HG02623 (cell line): ENCODE results near the gene NDUFV3.
"Not testable (repeated sequence)": the region's sequence is repeated elsewhere in the genome, so short reads cannot be mapped to it uniquely, and the experiment has no call there.

Source experiments
- ATAC-seq: cut with Tn5 transposase; IDR thresholded peaks from one replicate; pipeline ENCODE4 v1.9.1; 2021; ENCODE audit warnings: moderate library complexity; ENCODE audit not compliant: unreplicated experiment

The NDUFV3 gene

DNA sequence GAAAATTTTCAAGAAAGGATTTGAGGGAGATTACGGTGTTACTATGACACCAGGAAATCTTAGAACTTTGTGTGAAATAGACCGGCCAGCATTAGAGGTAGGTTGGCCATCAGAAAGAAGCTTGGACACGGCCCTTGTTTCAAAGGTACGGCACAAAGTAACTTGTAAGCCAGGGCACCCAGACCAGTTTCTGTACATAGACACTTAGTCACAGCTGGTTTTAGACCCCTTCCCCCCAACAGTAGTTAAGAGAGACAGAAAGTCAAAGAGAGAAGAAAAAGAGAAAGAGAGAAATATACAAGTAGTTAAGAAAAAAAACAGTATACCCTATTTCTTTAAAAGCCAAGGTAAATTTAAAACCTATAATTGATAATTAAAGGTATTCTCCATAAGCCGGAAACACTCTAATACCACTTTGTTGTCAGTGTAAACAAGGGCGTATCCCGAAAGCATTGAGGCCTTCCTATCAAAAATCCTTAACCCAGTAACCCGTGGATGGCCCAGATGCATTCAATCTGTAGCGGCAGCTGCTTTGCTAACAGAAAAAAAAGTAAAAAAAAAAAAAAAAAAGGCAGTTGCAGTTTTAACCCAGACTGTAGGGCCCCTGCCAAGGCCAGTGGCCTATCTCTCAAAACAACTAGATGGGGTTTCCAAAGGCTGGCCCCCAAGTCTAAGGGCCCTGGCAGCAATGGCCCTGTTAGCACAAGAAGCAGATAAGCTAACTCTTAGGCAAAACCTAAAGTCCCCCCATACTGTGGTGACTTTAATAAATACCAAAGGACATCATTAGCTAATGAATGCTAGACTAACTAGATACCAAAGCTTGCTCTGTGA lies 40.2 kb downstream of the NDUFV3 start:
- not testable (repeated sequence) for ATAC-seq

DNA sequence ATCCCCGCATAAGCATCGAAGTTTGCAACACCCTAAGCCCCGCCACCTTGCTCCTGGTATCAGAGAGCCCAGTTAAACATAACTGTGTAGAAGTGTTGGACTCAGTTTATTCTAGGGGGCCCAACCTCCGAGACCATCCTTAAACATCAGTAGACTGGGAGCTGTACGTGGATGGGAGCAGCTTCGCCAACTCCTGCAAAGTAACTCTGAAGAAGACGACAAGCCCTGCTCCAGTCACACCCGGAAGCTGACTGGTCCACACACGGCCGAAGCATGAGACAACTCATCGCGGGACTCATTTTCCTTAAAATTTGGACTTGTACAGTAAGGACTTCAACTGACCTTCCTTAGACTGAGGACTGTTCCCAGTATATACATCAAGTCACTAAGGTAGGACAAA lies 40.9 kb downstream of the NDUFV3 start:
- ATAC-seq, result not testable (repeated sequence)

DNA sequence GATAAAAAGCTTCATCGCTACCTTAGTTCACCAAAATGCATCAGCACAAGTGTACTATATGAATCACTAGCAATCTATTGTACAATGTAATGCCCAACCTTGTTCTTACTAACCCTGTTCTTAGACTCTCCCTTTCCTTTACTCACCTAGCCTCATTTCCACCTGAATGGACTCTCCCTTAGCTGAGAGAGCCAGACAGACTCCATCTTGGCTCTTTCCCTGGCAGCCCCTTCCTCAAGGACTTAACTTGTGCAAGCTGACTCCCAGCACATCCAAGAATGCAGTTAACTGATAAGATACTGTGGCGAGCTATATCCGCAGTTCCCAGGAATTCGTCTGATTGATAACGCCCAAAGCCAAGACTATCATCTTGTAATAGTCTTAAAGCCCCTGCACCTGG lies 43.3 kb downstream of the NDUFV3 start:
- ATAC-seq, result not testable (repeated sequence)

- ATAC-seq, result not testable (repeated sequence)
These were observed 44.2 kb downstream of the NDUFV3 start for GRCh38 chr21:42937034-42937940.

DNA sequence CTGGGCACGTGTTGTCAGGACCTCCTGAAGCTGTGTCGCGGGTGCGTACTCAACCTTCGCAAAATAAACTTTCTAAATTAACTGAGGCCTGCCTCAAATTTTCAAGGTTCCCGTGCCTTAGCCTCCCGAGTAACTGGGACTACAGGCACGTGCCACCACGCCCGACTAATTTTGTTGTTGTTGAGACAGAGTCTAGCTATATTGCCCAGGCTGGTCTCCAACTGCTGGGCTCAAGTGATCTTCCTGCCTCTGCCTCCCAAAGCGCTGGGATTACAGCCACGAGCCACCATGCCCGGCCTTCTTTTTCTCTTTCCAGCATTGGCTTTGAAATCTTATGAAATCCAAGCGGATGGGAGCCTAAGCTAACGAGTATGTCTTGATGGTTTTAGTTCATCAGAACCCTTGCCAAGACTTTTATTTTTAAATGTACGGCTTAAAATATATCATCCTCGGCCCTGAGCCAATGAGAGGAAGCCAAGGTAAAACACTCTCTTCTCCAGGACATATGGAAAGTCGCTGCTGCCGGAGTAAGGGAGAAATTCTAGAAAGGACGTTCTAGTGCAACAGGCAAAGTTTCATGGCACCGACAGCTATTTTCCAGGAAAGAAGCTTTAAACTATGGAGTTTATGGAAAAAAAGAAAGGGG lies 45.0 kb downstream of the NDUFV3 start:
- ATAC-seq, result no peak

DNA sequence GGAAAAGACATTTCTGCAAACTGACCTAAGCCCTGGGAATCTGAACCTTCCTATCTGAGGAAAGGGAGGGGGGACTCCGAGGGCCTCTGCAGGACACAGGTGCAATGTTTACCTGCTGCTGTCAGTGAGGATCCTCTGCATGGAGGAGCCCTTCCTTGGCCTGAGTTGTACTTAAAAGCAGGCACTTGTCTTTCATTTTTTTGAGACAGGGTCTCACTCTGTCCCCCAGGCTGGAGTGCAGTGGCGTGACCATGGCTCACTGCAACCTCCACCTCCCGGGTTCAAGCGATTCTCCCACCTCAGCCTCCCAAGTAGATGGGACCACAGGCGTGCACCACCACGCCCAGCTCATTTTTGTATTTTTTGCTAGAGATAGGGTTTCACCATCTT lies 45.5 kb downstream of the NDUFV3 start:
- ATAC-seq, result not testable (repeated sequence)

DNA sequence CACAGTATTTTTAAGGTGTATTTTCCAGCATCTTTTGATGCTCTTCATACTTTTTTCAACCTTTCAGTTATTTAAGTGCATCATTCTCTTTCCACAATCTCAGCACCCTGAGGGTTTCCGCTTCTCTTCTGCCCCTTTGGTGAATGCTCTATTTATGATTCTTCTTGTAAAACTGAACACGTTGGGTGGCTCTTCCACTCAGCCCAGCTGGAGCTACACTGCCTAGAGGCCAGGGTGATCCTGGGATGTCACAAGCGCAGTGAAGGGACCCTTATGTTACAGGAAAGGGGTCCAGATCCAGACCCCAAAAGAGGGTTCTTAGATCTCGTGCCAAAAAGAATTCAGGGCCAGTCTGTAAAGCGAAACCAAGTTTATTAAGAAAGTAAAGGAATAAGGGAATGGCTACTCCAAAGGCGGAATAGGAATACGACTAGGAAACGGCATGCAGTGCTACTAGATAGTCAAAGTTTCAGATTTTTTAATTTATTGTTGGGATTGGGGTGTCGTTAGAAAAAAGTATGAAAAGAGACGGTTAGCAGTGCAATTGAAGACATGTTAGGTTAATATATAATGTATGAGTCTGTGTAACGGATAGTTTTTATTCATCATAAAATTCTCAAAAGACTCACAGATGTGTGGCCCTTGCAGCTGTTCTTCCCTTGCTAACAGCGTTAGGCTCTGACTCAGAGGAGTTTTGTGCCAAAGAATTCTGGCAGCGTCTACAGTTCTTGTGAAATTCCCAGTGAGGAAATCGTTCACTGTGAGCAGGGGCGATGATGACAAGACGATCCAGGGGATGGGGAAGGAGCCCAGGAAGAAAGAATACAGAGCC lies 46.7 kb downstream of the NDUFV3 start:
- no peak for ATAC-seq

- ATAC-seq, result no peak
These were observed 48.6 kb downstream of the NDUFV3 start for GRCh38 chr21:42941696-42942085.

GRCh38 chr21:42942244-42942643 lies 49.1 kb downstream of the NDUFV3 start:
- ATAC-seq, result no peak

- not testable (repeated sequence) for ATAC-seq
These were observed 56.1 kb downstream of the NDUFV3 start for GRCh38 chr21:42949094-42949755.

DNA sequence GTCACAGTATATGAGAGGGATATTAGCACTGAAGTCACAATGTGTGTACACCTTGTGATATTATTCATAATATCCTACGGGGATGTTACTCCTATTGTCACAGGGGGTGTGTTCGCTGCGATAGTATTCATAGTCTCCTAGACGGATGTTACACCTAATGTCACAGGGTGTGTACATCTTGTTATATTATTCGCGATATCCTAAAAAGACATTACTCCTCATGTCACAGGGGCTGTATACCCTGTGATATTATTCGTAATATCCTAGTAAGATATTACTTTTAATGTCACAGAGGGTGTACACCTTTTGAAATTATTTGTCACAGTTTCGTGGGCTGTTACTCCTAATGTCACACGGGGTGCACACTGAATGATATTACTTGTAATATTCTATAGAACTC lies 58.1 kb downstream of the NDUFV3 start:
- ATAC-seq, result not testable (repeated sequence)

DNA sequence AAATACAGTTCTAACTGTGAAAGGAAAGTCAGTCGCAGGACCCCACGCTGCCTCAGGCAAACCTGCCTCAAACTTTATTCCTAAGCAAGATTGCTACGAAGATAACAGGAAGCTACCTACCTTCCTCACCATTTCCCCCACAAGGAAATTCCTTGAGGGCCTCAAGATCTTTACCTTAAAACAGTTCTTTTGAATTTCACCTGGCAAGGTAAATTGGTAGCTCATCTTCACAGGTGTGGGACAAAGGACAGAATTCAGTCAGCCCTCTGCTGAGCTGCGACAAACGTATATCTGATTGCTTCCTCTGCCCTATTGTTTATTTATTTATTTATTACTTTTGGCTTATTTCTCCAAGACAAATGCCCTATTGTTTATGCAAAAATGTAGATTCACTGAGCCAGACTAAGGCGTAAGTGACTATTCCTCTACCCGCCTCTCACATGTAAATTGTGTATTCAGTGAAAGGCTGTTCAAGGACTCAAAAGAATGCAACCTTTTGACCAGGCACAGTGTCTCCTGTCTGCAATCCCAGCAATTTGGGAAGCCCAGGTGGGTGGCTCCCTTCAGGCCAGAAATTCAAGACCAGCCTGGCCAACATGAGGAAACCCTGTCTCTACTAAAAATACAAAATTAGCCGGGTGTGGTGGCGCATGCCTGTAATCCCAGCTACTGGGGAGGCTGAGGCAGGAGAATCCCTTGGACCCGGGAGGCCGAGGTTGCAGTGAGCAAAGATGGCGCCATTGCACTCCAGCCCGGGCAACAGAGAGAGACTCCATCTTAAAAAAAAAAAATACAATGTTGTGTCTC lies 63.9 kb downstream of the NDUFV3 start:
- ATAC-seq, result peak; percentile 99

DNA sequence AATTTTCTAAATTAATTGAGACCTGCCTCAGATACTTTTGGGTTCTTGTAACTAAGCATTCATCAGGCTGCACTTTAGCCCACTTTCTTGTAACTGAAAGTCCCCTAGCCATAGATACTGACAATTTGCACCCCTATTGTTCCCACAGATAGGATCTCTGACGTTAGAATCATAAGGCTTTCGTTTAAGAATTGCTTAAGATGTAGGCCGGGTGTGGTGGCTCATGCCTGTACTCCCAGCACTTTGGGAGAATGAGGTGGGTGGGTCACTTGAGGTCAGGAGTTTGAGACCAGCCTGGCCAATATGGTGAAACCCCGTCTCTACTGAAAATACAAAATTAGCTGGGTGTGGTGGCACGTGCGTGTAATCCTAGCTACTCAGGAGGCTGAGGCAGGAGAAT lies 65.0 kb downstream of the NDUFV3 start:
- not testable (repeated sequence) for ATAC-seq

- no peak for ATAC-seq
These were observed 66.6 kb downstream of the NDUFV3 start for GRCh38 chr21:42959728-42960127.

GRCh38 chr21:42962380-42963007 lies 69.4 kb downstream of the NDUFV3 start:
- no peak for ATAC-seq
